ENCODE results near the gene CDC16. TPM values are rescaled to one million over a fixed set of nuclear protein-coding genes. Genes with fewer than 3 reads are reported as not detected.

Gene CDC16
- total and polyA plus RNA-seq, 9 of the 15 experiments (the other 6 are each of a cell fraction or from before 2014, with no cell fraction given): 23.2 to 102 (median 51.6) TPM

DNA sequence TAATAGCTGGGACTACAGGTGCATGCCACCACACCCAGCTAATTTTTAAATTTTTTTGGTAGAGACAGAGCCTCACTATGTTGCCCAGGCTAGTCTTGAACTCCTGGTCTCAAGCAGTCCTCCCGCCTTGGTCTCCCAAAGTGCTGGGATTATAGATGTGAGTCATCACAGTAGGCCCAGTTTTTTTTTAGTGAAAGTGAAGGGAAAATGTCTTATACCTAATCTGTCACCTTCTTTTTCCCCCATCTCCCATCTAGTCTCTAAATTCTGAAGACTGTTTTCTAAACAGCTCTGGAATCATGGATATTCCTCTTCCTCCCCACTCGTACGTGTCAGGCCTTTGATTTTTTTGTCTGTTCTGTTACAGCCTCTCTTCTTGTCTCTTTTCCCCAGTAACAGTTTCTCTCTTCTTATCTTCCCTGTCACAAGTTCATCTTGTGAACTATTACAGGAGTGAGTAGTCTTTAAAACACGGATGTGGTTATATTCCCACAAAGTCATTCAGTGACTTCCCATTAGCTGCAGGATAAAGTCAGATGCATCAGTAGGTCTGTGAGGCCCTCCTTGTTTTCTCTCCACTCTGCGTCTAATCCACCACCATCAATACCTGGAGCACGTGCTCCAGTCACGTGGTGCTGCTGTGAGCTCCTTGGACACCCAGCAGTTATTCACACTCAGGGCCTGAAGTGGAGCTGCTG lies 2.9 kb downstream of the CDC16 start:
- WGBS (ENCODE audit: insufficient coverage, low coverage, missing lambda C conversion rate): 20% methylated on average over 6 of the region's 7 CpGs
- Histone ChIP-seq H3K79me2 (ENCODE audit: control insufficient read depth, insufficient read depth, low read length) (peaks cover 35% of the 10 kb centered on the region), H2AFZ (ENCODE audit: low read depth, low read length) (no peak overlapping the region), H3K9ac (ENCODE audit: insufficient read depth in 1 of 2, low read depth in 2 of 2, low read length in 2 of 2) (peak overlapping the region; percentile 14 to 24; a peak in 2 of 4 replicates), H4K20me1 (replicated peaks; ENCODE audit: control insufficient read depth, insufficient read depth, low read length) (no peaks in the 10 kb centered on the region), H3K27ac (ENCODE audit: extremely low read depth, low read depth, low read length) (peak overlapping the region; percentile 62; the same call in 2 of the 3 replicates), H3K4me3 (no peak overlapping the region), H3K9me3 (replicated peaks; ENCODE audit: control insufficient read depth, insufficient read depth, low read depth, low read length) (peaks cover 7% of the 10 kb centered on the region; the same call in 1 of the 2 replicates), H3K9me1 (ENCODE audit: control insufficient read depth, insufficient read depth, low read length) (no peaks in the 10 kb centered on the region), H3K36me3 (ENCODE audit: control insufficient read depth, insufficient read depth, low read length) (peaks cover 62% of the 10 kb centered on the region), H3K27me3 (ENCODE audit: control insufficient read depth in 2 of 2, insufficient read depth in 2 of 2, low read length in 2 of 2) (no peaks in the 10 kb centered on the region), H3K4me2 (ENCODE audit: insufficient read depth, low read length) (peak overlapping the region; percentile 30), H3K4me1 (replicated peaks in 1 of 2; ENCODE audit: control insufficient read depth in 2 of 2, insufficient read depth in 2 of 2, low read length in 2 of 2) (peaks cover 11 to 35% of the 10 kb centered on the region in 2 experiments; a peak in 4 of 5 replicates)
- peak in 3 of 4 experiments; percentile 16 to 67 (median 24) for DNase-seq (ENCODE audit: extremely low read depth in 1 of 4, low spot score in 3 of 4)
- BruUV-seq (replicated peaks): no TSS peak
- ChIA-PET POLR2A (interaction anchor here (0.6 to 1.3 kb wide), 2 partner anchors 52 to 376 kb away, joined by 3 to 5 read pairs; no protein-coding TSS in a partner anchor), CTCF (ENCODE audit: low intra/inter-chr PET ratio) (no interaction called here)
- intact Hi-C loops (cut with micrococcal nuclease) (no loop called here), in situ Hi-C loops (cut with MboI) (no loop called here)
- FAIRE-seq: peak; percentile 81
- peak; percentile 4; the same call in 1 of the 3 replicates for ATAC-seq
- TF ChIP-seq MBD2 (IDR thresholded peaks at IDR 0.05; ENCODE audit: borderline replicate concordance, low read depth): no peak
- TF ChIP-seq KDM1A (IDR thresholded peaks at IDR 0.05): peak; percentile 57 to 65; a peak in 3 of 4 replicates
- TF ChIP-seq, protein P1, sequence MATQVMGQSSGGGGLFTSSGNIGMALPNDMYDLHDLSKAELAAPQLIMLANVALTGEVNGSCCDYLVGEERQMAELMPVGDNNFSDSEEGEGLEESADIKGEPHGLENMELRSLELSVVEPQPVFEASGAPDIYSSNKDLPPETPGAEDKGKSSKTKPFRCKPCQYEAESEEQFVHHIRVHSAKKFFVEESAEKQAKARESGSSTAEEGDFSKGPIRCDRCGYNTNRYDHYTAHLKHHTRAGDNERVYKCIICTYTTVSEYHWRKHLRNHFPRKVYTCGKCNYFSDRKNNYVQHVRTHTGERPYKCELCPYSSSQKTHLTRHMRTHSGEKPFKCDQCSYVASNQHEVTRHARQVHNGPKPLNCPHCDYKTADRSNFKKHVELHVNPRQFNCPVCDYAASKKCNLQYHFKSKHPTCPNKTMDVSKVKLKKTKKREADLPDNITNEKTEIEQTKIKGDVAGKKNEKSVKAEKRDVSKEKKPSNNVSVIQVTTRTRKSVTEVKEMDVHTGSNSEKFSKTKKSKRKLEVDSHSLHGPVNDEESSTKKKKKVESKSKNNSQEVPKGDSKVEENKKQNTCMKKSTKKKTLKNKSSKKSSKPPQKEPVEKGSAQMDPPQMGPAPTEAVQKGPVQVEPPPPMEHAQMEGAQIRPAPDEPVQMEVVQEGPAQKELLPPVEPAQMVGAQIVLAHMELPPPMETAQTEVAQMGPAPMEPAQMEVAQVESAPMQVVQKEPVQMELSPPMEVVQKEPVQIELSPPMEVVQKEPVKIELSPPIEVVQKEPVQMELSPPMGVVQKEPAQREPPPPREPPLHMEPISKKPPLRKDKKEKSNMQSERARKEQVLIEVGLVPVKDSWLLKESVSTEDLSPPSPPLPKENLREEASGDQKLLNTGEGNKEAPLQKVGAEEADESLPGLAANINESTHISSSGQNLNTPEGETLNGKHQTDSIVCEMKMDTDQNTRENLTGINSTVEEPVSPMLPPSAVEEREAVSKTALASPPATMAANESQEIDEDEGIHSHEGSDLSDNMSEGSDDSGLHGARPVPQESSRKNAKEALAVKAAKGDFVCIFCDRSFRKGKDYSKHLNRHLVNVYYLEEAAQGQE (IDR thresholded peaks at IDR 0.05; ENCODE audit: borderline replicate concordance): 0 out of 2 replicates have a peak, but pooled peaks have one; percentile 21
- TF ChIP-seq, protein P1 (CRISPR knock-in tag; IDR thresholded peaks at IDR 0.05; ENCODE audit: low read depth): no peak
- 0 out of 2 replicates have a peak, but pooled peaks have one; percentile 47 for TF ChIP-seq NBN (IDR thresholded peaks at IDR 0.05; ENCODE audit: low read depth)
- no peak for TF ChIP-seq TRIM24 (IDR thresholded peaks at IDR 0.05)
- peak in 1 of 2 experiments; percentile 68; a peak in 2 of 4 replicates for TF ChIP-seq TEAD1 (CRISPR knock-in tag; IDR thresholded peaks at IDR 0.05)
- 0 out of 2 replicates have a peak, but pooled peaks have one; percentile 15 for TF ChIP-seq ZNF41 (CRISPR knock-in tag; conservative IDR thresholded peaks at IDR 0.05)
- no peak for TF ChIP-seq EGR1 (conservative IDR thresholded peaks at IDR 0.05)
- TF ChIP-seq FOXJ2 (tag; IDR thresholded peaks at IDR 0.05): 0 out of 2 replicates have a peak, but pooled peaks have one; percentile 25
- TF ChIP-seq NCOR1 (IDR thresholded peaks at IDR 0.05): peak; percentile 63
- peak; percentile 41; the same call in 1 of the 2 replicates for TF ChIP-seq NFE2 (IDR thresholded peaks at IDR 0.05; ENCODE audit: low read depth)
- TF ChIP-seq TAL1 (IDR thresholded peaks at IDR 0.05): peak; percentile 51
- TF ChIP-seq ZNF263 (CRISPR knock-in tag; IDR thresholded peaks at IDR 0.05; ENCODE audit: borderline replicate concordance): peak; percentile 59
- TF ChIP-seq NR2C2 (CRISPR knock-in tag; IDR thresholded peaks at IDR 0.05): no peak
- peak; percentile 39; the same call in 1 of the 2 replicates for TF ChIP-seq NR2C2 (tag; IDR thresholded peaks at IDR 0.05)
- no peak for TF ChIP-seq ZNF282 (CRISPR knock-in tag; IDR thresholded peaks at IDR 0.05)
